ENCODE results near the gene PTGES.
A peak's percentile ranks its signal among the peaks of the same experiment; 100 is the strongest.

DNA sequence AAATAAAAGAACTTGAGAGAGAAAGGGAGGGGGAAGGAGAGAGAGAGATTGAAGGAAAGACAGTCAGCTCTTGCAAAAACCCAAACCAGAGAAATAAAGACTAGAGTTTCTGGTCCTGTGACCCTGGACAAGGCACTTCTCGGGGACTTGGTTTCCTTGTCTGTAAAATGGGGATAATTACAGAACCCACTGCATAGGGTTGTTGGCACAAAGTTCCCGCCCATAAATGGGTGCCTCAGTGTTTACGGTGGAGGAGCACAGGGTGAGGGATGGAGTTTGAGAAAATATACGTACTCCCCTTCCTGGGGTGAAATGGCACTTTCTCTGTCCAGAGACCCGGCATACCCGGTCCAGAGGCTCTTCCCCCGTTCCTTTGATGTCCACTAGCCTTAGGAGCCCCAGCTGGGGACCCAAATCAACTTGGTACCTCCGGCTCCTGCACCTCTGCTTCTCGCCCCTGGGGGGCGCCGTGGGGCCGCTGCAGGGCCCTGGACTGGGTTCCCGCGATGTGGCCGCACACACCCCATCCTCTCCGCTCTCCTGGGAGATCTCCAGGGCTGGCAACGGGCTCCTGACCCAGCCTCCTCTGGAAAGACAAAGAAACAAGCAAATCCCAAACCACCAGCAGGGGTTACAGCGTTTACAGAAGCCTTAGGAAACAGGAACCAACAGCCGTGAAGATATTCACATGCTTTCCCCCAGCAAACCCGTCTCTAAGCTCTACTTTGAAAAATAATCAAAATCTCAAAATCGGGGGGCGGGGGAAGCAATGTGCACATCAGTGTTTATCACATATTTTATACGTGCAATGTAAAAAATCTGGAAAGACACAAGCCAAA is 26.3 kb downstream of the PTGES start:
- TF ChIP-seq CTCF (IDR thresholded peaks at IDR 0.05) (peak; percentile 55 to 79 (median 74)), POLR2A (IDR thresholded peaks at IDR 0.05) (no peak)
